ENCODE data around the gene LRRC8E. TPM values are rescaled to one million over a fixed set of nuclear protein-coding genes. Genes with fewer than 3 reads are reported as not detected.
"Not testable (repeated sequence)": the region's sequence is repeated elsewhere in the genome, so short reads cannot be mapped to it uniquely, and the experiment has no call there.

Gene LRRC8E
- total RNA-seq, 1 donor: 6.0 TPM

GRCh38 chr19:7916955-7917266, 28.6 kb downstream of the LRRC8E start:
- no peak for DNase-seq (ENCODE audit: low read depth)
- TF ChIP-seq, protein P1, sequence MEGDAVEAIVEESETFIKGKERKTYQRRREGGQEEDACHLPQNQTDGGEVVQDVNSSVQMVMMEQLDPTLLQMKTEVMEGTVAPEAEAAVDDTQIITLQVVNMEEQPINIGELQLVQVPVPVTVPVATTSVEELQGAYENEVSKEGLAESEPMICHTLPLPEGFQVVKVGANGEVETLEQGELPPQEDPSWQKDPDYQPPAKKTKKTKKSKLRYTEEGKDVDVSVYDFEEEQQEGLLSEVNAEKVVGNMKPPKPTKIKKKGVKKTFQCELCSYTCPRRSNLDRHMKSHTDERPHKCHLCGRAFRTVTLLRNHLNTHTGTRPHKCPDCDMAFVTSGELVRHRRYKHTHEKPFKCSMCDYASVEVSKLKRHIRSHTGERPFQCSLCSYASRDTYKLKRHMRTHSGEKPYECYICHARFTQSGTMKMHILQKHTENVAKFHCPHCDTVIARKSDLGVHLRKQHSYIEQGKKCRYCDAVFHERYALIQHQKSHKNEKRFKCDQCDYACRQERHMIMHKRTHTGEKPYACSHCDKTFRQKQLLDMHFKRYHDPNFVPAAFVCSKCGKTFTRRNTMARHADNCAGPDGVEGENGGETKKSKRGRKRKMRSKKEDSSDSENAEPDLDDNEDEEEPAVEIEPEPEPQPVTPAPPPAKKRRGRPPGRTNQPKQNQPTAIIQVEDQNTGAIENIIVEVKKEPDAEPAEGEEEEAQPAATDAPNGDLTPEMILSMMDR (IDR thresholded peaks at IDR 0.05; ENCODE audit: insufficient read depth, low read depth, low read length): no peak
- H3K4me3 ChIP-seq (ENCODE audit: low read depth, low read length): peak overlapping the region; percentile 52

GRCh38 chr19:7917267-7918061, 29.2 kb downstream of the LRRC8E start:
- DNase-seq (ENCODE audit: low read depth): peak; percentile 69
- peak overlapping the region; percentile 52 for H3K4me3 ChIP-seq (ENCODE audit: low read depth, low read length)
- TF ChIP-seq, protein P1 (IDR thresholded peaks at IDR 0.05; ENCODE audit: insufficient read depth, low read depth, low read length): peak; percentile 71

DNA sequence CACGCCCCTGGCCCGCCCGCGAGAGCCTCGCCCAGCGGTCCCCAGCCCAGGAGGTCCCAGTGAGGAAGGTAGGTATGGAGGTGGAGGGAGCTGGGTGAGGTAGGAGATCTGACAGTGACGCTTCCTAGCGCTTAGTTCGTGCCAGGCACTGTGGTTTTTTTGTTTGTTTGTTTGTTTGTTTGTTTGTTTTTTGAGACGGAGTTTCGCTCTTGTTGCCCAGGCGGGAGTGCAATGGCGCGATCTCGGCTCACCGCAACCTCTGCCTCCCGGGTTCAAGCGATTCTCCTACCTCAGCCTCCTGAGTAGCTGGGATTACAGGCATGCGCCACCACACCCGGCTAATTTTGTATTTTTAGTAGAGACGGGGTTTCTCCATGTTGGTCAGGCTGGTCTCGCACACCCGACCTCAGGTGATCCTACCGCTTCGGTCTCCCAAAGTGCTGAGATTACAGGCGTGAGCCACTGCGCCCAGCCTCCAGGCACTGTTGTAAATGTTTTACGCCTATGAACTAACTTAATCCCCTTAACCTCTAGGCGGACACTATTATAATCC, 29.8 kb downstream of the LRRC8E start:
- peak overlapping the region; percentile 52 for H3K4me3 ChIP-seq (ENCODE audit: low read depth, low read length)
- not testable (repeated sequence) for DNase-seq (ENCODE audit: low read depth)

DNA sequence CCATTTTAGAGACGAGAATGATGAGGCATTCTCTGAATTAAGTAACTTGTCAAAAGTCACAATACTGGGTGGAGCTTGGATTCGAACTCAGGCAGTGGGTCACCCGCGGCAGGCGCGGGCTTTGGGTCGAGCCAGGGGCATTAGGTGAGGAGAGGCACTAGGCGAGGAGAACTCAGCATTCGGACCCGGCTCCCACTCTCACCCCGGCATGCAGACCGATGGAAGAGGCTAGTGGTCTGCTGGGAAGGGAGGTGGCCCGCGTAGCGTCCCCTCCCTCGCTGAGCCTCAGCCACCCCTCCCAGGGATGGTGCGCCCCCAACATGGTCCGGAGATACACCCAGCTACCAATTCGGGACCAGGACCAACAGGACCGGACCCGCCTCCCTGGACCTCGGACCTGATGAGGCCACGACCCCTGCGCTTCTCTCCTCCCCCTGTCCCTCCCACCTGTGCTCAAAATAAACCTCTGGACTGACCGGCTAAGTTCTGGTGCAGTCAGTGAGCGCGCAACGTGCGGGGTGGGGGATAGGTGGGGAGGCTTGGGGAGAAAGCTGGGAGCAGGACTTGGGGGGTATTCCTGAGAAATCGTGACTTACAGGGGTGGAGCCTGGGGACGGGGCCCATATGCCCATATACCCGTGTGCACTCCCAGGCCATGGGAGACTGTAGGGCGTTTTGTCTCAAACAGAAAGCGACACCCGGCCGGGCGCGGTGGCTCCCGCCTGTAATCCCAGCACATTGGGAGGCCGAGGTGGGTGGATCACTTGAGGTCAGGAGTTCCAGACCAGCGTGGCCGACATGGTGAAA, 30.5 kb downstream of the LRRC8E start:
- TF ChIP-seq, protein P1 (IDR thresholded peaks at IDR 0.05; ENCODE audit: insufficient read depth, low read depth, low read length): no peak
- H3K4me3 ChIP-seq (ENCODE audit: low read depth, low read length): no peak overlapping the region

DNA sequence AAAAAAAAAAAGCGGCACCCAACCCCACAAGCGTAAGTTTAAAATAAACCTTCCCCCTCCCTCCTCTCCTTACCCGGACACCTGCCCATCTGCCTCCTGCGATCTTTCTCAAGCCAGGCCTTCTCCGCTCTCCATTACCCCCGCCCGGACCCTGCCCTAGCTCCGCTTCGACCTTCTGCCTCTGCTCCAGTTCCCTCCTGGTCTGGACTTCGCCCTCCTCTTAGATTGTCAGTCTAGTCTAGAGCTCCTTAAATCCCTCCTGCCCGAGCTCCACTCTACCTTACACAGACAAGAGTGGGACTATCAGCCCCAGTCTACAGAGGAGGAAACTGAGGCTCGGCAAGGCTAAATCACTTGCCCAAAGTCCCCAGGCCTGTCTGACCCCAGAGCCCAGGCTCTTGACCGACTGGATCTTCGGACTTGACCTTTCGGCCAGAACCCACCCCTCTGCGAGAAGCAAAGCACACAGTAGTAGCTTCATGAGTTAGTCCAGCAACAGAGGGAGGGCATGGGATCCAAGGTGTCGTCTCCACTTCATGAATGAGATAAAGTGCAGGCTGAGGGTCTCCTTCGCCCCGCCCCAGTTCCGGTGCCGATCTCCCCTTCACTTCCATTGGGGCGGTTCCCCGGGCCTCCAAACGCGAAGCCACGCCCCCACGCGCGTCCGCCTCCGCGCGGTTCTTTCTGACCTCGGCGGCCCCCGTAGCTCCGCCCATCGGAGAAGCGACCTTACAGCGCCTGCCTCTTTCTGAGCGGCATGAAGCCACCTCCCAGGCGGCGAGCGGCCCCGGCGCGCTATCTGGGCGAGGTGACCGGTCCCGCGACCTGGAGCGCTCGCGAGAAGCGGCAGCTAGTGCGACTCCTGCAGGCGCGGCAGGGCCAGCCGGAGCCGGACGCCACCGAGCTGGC, 31.6 kb downstream of the LRRC8E start, which contains the start of gene SNAPC2:
TSS of gene SNAPC2 (plus strand) at position 729 of the 909 bp plus-strand sequence. CDS start at position 758, 29 bp downstream.
- peak; percentile 95 for DNase-seq (ENCODE audit: low read depth)
- TF ChIP-seq, protein P1 (IDR thresholded peaks at IDR 0.05; ENCODE audit: insufficient read depth, low read depth, low read length): no peak
- peak within 1 kb of the TSS; percentile 75 for H3K4me3 ChIP-seq (ENCODE audit: low read depth, low read length)

More for the DNA sequence above, 30.5 kb downstream of the LRRC8E start:
- no peak for DNase-seq (ENCODE audit: low read depth)

- peak overlapping the region; percentile 75 for H3K4me3 ChIP-seq (ENCODE audit: low read depth, low read length)
- TF ChIP-seq, protein P1 (IDR thresholded peaks at IDR 0.05; ENCODE audit: insufficient read depth, low read depth, low read length): no peak
- peak; percentile 99 for DNase-seq (ENCODE audit: low read depth)
These were observed 32.4 kb downstream of the LRRC8E start for GRCh38 chr19:7920519-7921301.

Measured in fibroblast of villous mesenchyme (primary cell).